Measurements from ENCODE around the gene ARAP2. TPM values are rescaled to one million over a fixed set of nuclear protein-coding genes. Genes with fewer than 3 reads are reported as not detected.

Gene ARAP2
- total RNA-seq, 4 donors from 2014 or later: 109 to 247 (median 225) TPM

- Histone ChIP-seq H3K27ac (no peak overlapping the region), H3K36me3 (peaks cover 0 to 4% of the 10 kb centered on the region in 2 donors), H3K4me1 (no peaks in the 10 kb centered on the region), H3K27me3 (no peaks in the 10 kb centered on the region), H3K4me3 (replicated peaks in 1 of 3) (no peak overlapping the region), H3K9me3 (no peaks in the 10 kb centered on the region)
- whole genome bisulfite sequencing, 2 donors: 88 to 96% methylated on average over 1 of the region's 1 CpG
- intact Hi-C loops (cut with DNase I): no loop called here
- DNase-seq: no peak
- no peak for TF ChIP-seq CTCF (IDR thresholded peaks at IDR 0.05)
These were observed 101.8 kb downstream of the ARAP2 start for GRCh38 chr4:36142504-36142903.

GRCh38 chr4:36141186-36141585 is 103.1 kb downstream of the ARAP2 start:
- Histone ChIP-seq H3K9me3 (no peaks in the 10 kb centered on the region), H3K4me1 (no peaks in the 10 kb centered on the region), H3K27ac (no peak overlapping the region), H3K4me3 (replicated peaks in 1 of 3) (no peak overlapping the region), H3K36me3 (peaks cover 0 to 4% of the 10 kb centered on the region in 2 donors), H3K27me3 (no peaks in the 10 kb centered on the region)
- intact Hi-C loops (cut with DNase I): no loop called here
- no peak for DNase-seq
- TF ChIP-seq CTCF (IDR thresholded peaks at IDR 0.05) (no peak), POLR2A (IDR thresholded peaks at IDR 0.05) (no peak)
- WGBS, 2 donors: 93 to 100% methylated on average over 1 of the region's 1 CpG

GRCh38 chr4:36140421-36140820 is 103.9 kb downstream of the ARAP2 start:
- TF ChIP-seq POLR2A (IDR thresholded peaks at IDR 0.05) (no peak), CTCF (IDR thresholded peaks at IDR 0.05) (no peak)
- Histone ChIP-seq H3K27ac (no peak overlapping the region), H3K4me3 (replicated peaks in 1 of 3) (no peak overlapping the region), H3K36me3 (peaks cover 0 to 4% of the 10 kb centered on the region in 2 donors), H3K4me1 (no peaks in the 10 kb centered on the region), H3K27me3 (no peaks in the 10 kb centered on the region), H3K9me3 (no peaks in the 10 kb centered on the region)
- no peak for DNase-seq
- intact Hi-C loops (cut with DNase I): no loop called here

- Histone ChIP-seq H3K27me3 (no peaks in the 10 kb centered on the region), H3K27ac (no peak overlapping the region), H3K9me3 (no peaks in the 10 kb centered on the region), H3K4me3 (replicated peaks in 1 of 3) (no peak overlapping the region), H3K4me1 (no peaks in the 10 kb centered on the region), H3K36me3 (no peaks in the 10 kb centered on the region)
- TF ChIP-seq POLR2A (IDR thresholded peaks at IDR 0.05) (no peak), CTCF (IDR thresholded peaks at IDR 0.05) (no peak)
- intact Hi-C loops (cut with DNase I): no loop called here
- DNase-seq: no peak
These were observed 106.1 kb downstream of the ARAP2 start for GRCh38 chr4:36138220-36138619.

GRCh38 chr4:36137336-36137735 is 107.0 kb downstream of the ARAP2 start:
- intact Hi-C loops (cut with DNase I): no loop called here
- WGBS, 2 donors: 82 to 83% methylated on average over 4 of the region's 4 CpGs
- TF ChIP-seq CTCF (IDR thresholded peaks at IDR 0.05) (no peak), POLR2A (IDR thresholded peaks at IDR 0.05) (no peak)
- no peak for DNase-seq
- H3K9me3 ChIP-seq: no peaks in the 10 kb centered on the region
- H3K4me1 ChIP-seq: no peaks in the 10 kb centered on the region
- no peak overlapping the region for H3K4me3 ChIP-seq (replicated peaks in 1 of 3)
- H3K36me3 ChIP-seq: no peaks in the 10 kb centered on the region
- H3K27ac ChIP-seq: no peak overlapping the region
- no peaks in the 10 kb centered on the region for H3K27me3 ChIP-seq
